GM18511 (cell line): ENCODE measurements around the gene NFATC2IP.

ENCODE experiments used
- ATAC-seq: cut with Tn5 transposase; IDR thresholded peaks from one replicate; pipeline ENCODE4 v1.9.1; 2021; ENCODE audit warnings: mild to moderate bottlenecking, moderate library complexity; ENCODE audit not compliant: unreplicated experiment

NFATC2IP gene

DNA sequence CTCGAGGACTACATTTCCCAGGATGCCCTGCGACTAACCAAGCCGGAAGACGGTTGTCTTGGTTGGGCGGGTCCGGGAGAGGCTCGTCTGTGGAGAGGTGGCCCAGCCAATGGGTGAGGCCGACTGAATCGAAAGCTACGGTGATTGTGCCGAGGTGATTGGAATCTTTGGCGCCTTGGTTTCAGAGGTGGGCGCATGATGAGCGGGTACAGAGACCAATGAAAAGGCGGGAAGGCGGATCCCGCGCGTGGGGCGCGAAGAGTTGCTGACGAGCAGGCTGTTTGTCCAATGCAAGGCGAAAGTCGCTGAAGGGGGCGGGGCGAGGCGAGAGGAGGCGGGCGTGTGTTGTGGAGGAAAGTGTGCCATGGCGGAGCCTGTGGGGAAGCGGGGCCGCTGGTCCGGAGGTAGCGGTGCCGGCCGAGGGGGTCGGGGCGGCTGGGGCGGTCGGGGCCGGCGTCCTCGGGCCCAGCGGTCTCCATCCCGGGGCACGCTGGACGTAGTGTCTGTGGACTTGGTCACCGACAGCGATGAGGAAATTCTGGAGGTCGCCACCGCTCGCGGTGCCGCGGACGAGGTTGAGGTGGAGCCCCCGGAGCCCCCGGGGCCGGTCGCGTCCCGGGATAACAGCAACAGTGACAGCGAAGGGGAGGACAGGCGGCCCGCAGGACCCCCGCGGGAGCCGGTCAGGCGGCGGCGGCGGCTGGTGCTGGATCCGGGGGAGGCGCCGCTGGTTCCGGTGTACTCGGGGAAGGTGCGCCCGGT lies at the start of gene NFATC2IP:
NFATC2IP (plus strand) TSS at position 290 of the 762 bp plus-strand sequence; CDS start at position 365, 75 bp downstream.
- ATAC-seq = peak; percentile 94

DNA sequence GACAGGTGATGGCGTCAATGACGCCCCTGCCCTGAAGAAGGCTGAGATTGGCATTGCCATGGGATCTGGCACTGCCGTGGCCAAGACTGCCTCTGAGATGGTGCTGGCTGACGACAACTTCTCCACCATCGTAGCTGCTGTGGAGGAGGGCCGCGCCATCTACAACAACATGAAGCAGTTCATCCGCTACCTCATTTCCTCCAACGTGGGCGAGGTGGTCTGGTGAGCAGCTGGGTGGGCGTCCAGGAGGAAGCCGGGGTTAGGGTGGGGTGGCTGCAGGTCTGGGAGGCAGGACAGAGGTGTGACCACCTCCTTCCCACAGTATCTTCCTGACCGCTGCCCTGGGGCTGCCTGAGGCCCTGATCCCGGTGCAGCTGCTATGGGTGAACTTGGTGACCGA lies 48.9 kb upstream of the NFATC2IP start:
- ATAC-seq = no peak

GRCh38 chr16:28902909-28903308 lies 47.8 kb upstream of the NFATC2IP start:
- no peak for ATAC-seq

GRCh38 chr16:28903344-28904042 lies 47.2 kb upstream of the NFATC2IP start:
- no peak for ATAC-seq

DNA sequence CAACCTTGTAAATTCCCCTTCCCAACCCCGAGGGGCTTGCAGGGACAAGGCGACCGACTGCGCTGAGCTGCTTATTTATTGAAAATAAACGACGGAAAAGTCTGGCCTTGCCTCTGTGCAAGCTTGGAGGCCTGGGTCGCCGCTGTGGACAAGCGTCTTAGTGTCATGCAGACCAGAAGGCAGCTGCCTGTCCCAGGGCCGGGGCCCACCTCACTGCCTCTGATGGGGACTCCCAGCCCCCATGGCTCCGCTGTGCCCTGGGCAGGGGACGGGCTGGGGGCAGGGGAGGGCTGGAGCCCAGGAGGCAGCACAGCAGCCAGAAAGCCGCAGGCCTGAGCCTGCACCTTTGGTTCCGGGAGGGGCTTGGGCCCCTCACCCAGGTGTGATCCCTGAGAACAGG lies 46.4 kb upstream of the NFATC2IP start:
- ATAC-seq = no peak

- no peak for ATAC-seq
Measured at GRCh38 chr16:28904828-28905227, 45.9 kb upstream of the NFATC2IP start.

DNA sequence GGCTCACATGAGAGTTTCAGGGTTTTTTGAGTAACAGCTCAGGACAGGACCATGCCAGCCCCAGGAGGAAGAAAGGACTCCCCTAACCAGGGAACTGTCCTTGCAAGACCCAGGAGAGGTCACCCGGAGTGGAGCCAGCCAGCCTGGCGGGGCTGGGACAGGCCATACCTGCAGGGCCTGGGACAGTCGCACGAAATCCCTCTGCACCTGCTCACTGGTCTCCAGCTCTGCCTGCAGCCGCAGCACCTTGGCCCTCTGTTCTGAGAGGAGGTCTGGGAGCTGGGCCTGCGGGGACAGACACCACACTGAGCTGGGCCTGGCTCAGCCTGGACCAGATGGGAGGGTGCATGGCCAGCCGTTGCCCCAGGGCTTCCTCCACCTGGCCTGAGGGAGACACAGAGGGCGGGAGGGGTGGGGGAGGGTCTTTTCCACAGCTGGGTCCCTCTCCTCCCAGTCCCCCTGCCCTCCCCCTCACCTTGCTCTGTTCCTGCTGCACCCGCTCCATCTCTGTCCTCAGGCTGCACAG lies 45.4 kb upstream of the NFATC2IP start:
- ATAC-seq = no peak

DNA sequence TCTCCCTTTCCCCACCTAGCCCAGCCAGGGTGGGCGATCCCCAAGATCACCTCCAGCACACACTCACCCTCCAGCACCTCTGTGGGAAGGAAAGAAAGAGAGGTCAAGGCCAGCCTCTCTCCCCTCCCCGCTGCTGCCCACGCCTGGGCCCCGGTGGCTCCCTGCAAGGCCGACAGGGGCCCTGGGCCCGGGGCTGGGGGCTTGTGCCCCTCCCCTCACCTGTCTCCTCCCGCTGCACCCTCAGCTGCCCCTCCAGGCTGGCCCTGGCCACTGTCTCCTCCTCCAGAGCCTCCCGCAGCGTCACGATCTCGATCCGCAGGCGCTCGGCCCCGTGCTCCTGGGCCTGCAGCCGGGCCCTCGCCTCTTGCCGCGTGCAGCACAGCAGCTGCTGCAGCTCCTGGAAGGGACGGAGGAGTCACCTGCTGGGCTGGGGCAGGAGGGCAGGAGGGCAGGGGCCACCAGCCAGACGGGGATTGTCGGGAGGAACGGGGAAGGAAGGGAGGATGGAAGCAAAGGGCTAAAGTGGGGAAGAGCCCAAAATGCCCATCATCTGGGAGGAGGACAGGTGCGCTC lies 44.9 kb upstream of the NFATC2IP start:
- ATAC-seq = no peak

DNA sequence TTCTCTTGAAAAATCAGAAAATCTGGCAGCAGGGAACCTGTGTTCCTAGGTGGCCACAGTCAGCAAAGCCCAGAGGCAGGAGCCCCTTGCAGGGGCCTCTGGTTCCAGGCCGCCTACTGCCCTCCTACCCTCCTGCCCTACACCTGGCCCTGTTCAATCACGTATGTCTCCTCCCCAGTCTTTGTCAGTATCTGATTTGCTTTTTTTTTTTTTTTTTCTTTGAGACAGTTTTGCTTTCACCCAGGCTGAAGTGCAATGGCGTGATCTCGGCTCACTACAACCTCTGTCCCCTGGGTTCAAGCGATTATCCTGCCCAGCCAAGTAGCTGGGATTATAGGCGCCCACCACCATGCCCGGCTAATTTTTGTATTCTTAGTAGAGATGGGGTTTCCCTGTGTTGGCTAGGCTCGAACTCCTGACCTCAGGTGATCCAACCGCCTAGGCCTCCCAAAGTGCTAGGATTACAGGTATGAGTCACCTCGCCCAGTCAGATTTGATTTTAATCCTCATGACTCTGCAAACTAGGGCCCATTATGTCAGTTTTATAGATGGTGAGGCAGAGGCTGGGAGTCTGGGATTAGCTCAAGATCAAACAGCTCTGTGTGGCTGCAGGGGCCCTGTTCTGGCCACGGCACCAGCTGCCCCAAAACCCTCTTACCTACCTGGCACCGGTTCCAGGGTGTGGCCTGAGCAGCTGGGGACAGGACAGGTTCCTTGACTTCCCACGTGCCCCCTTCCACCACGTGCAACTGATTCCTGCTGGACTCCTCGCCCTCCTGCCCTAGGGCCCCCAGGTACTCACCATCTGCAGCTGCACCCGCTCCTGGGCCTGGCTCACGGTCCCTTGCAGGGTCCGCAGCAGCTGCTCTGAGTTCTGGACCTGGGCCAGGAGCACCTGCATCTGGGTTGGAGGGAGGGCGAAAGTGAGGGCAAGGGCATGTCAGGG lies 40.4 kb upstream of the NFATC2IP start:
- ATAC-seq = no peak

GRCh38 chr16:28912558-28912957 lies 38.2 kb upstream of the NFATC2IP start:
- ATAC-seq = no peak

- no peak for ATAC-seq
Measured at GRCh38 chr16:28913946-28914724, 36.6 kb upstream of the NFATC2IP start.

DNA sequence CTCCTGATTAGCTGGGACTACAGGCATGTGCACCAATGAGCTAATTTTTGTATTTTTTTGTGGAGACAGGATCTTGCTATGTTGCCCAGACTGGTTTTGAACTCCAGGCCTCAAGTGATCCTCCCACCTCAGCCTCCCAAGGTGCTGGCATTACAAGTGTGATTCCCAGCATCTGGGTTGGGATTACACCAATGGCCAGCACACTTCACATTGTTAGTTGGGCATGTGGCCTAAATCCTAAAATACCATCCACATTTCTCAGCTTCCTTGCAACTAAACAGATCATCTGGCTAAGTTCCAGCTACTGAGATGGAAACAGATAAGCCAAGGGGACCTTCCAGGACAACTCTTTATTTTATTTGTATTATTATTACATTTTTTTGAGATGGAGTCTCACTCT lies 35.6 kb upstream of the NFATC2IP start:
- no peak for ATAC-seq

- ATAC-seq = no peak
Measured at GRCh38 chr16:28917095-28917494, 33.6 kb upstream of the NFATC2IP start.

DNA sequence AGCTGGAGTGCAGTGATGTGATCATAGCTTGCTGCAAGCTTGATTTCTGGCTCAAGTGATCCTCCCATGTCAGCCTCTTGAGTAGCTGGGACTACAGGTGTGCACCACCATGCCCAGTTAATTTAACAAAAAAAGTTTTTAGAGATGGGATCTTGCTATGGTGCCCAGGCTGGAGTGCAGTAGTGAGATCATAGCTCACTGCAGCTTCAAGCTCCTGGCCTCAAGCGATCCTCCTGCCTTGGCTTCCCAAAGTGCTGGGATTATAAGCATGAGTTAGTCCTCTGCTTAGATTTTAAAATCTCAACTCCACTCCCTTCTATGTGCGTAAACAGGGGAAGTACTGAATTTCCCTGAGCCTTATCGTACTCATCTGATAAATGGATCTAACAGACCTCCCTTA lies 32.0 kb upstream of the NFATC2IP start:
- ATAC-seq = no peak

DNA sequence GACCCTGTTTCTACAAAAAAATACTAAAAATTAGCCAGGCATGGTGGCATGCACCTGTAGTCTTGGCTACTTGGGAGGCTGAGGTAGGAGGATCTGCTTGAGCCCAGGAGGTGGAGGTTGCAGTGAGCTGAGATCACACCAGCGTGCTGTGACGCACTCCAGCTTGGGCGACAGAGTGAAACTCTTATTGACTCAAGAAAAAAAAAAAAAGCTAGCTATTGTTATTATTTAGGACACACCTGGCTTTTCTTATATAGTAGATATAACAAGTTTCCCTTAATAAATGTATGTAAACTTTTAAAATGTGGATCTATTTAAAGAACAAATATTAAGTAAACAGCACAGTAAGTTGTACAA lies 27.5 kb upstream of the NFATC2IP start:
- no peak for ATAC-seq

DNA sequence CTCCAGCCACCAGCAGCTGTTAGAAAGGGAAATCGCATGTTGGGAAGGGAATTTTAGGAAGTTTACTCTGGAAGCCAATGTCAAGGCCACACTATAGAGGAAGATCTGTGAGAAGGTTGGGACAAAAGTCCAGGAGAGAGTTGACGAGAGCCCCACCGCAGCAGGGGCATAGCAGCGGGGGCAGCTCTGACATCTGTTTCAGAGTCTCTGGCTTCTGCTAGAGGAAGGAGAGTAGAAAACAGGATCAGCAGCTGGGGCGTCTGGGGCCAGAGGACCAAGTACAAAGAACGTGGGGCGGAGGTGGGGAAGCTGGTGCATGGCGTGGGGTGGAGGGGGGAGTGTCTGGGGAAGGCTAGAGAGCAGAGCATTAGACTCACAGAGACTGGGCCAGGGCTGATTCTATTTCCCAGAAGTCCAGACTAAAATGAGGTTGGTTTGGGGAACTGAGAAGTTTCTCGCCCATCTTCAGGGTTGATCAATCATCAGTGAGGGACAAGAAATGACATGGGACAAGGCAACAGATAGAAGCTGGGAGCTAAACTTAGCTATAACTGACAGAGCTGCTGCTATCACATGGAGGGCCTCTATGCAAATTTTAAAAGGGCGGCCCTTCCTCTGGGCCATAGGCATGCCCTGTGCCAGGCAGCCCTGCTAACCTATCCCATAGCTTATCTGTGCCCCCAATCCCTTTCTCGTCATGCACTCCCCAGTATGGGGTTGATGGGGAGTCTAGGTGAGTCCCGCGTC lies 26.9 kb upstream of the NFATC2IP start:
- ATAC-seq = peak; percentile 69

DNA sequence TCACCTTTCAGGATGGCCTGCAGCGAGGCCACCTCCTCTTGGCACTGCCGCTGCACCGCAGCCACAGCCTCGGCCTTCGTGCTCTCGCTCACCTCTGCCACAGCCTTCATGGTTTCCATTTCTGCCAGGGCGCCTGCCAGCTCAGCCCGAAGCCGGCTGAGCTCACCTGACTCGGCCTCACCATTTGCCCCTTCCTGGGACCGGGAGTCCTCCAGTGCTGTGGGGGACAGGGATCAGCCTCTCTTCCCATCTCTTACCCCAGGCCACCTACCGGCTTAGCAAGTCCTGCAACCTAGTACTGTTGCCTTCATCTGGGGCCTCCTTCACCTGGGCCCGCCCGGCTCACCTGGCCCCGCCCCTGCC lies 26.4 kb upstream of the NFATC2IP start:
- ATAC-seq = no peak

- peak; percentile 61 for ATAC-seq
Measured at GRCh38 chr16:28924762-28925385, 25.9 kb upstream of the NFATC2IP start, which contains the start of gene RABEP2. Gene RABEP2 (minus strand): TSS chr16:28925238. CDS start chr16:28925163, 75 bp downstream.
